ENCODE results near the gene TMEM108.

DNA sequence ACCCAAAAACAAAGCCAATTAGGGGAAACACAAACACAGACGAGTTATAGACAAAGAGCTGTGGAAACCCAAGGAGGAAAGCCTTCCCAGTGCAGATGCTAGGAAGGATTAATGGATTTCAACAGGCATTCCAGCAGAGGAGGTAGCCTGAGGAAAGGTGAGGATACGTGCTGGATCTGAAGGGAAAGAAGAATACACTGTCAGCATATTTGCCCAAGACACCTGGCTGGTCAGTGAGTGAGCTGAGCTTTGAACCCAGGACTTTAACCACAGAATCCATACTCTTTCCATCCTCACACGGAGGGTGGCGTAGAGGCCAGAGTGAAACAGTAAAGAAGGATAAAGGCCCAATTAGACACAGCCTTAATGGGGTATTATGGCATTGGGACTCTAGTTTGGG, 352.5 kb downstream of the TMEM108 start:
- TF ChIP-seq, protein P1, sequence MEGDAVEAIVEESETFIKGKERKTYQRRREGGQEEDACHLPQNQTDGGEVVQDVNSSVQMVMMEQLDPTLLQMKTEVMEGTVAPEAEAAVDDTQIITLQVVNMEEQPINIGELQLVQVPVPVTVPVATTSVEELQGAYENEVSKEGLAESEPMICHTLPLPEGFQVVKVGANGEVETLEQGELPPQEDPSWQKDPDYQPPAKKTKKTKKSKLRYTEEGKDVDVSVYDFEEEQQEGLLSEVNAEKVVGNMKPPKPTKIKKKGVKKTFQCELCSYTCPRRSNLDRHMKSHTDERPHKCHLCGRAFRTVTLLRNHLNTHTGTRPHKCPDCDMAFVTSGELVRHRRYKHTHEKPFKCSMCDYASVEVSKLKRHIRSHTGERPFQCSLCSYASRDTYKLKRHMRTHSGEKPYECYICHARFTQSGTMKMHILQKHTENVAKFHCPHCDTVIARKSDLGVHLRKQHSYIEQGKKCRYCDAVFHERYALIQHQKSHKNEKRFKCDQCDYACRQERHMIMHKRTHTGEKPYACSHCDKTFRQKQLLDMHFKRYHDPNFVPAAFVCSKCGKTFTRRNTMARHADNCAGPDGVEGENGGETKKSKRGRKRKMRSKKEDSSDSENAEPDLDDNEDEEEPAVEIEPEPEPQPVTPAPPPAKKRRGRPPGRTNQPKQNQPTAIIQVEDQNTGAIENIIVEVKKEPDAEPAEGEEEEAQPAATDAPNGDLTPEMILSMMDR (IDR thresholded peaks at IDR 0.05), result no peak
- no peak for TF ChIP-seq POLR2AphosphoS5 (IDR thresholded peaks at IDR 0.05)

All from suprapubic skin (tissue), 3 donors.